T-helper 1 cell treated with Interleukin-12 subunit alpha and Interleukin-12 subunit beta and Interleukin-4 antibody, amounts not matched to agents 30 μg/mL and 1 μg/mL, for 36 hours (primary cell): ENCODE data around the gene MED26.
"Not testable (repeated sequence)": the region's sequence is repeated elsewhere in the genome, so short reads cannot be mapped to it uniquely, and the experiment has no call there.

Source experiments
- H3K27ac Mint-ChIP-seq: one replicate; pipeline ENCODE4 v1.8.0; 2021; ENCODE audit warnings: mild to moderate bottlenecking, mixed read lengths
- H3K27me3 Mint-ChIP-seq: one replicate; pipeline ENCODE4 v1.8.0; 2021; ENCODE audit warnings: low read depth, mixed read lengths
- H3K36me3 Mint-ChIP-seq: one replicate; pipeline ENCODE4 v1.8.0; 2021; ENCODE audit warnings: low read depth, mixed read lengths
- H3K4me1 Mint-ChIP-seq: one replicate; pipeline ENCODE4 v1.8.0; 2021; ENCODE audit warnings: low read depth, mixed read lengths
- H3K4me3 Mint-ChIP-seq: one replicate; pipeline ENCODE4 v1.8.0; 2021; ENCODE audit warnings: mild to moderate bottlenecking, moderate library complexity, mixed read lengths
- H3K9me3 Mint-ChIP-seq: one replicate; pipeline ENCODE4 v1.8.0; 2021; ENCODE audit warnings: mixed read lengths

MED26 gene

DNA sequence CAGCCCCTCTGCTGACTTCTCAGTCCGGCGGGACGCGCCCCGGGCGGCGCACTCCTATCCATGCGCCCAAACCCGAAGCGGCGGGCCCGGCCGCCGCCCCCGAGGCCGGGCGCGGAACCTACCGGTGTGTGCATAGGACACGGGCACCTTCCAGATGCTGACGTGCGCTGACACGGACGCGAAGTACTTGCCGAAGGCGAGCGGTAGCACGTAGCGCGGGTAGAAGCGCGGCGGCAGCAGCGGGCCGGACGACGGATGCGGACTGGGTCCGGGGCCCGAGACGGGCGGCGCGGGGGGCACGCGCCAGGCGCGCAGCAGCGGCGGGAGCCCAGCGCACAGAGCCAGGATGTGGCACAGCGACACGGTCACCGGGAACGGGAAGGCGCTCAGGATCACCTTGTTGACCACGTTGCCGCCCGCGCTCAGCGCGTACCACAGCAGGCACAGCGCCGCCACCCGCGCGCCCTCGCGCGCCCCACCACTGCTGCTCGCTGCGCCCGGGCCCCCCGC is 56.1 kb downstream of the MED26 start:
- peak overlapping the region; percentile 90 for H3K4me3 Mint-ChIP-seq
- peaks cover 53% of the 10 kb centered on the region for H3K4me1 Mint-ChIP-seq
- H3K27ac Mint-ChIP-seq = peak overlapping the region; percentile 83
- H3K9me3 Mint-ChIP-seq = no peaks in the 10 kb centered on the region
- peaks cover 42% of the 10 kb centered on the region for H3K36me3 Mint-ChIP-seq
- no peaks in the 10 kb centered on the region for H3K27me3 Mint-ChIP-seq

DNA sequence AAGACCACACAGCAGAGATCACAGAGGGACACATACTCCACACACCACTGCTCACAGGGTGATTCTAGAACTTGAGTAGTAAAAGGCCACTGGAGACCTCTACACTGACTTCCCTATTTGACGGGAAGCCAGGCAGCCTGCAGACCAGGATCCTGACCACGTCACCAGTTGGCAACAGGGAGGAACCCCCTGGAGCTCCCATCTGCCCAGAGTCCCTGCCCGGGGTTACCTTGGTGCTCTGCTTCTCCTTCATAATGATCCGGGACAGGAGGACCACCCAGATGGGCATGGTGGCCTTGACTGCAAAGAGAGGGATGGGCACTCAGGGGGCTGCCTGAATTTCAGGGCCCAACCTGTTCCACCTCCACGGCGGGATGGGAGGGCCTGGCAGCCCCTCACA is 56.7 kb downstream of the MED26 start:
- peak overlapping the region; percentile 90 for H3K4me3 Mint-ChIP-seq
- peak overlapping the region; percentile 83 for H3K27ac Mint-ChIP-seq
- H3K4me1 Mint-ChIP-seq = peaks cover 57% of the 10 kb centered on the region
- H3K9me3 Mint-ChIP-seq = peaks cover 2% of the 10 kb centered on the region
- H3K27me3 Mint-ChIP-seq = no peaks in the 10 kb centered on the region
- H3K36me3 Mint-ChIP-seq = peaks cover 48% of the 10 kb centered on the region

DNA sequence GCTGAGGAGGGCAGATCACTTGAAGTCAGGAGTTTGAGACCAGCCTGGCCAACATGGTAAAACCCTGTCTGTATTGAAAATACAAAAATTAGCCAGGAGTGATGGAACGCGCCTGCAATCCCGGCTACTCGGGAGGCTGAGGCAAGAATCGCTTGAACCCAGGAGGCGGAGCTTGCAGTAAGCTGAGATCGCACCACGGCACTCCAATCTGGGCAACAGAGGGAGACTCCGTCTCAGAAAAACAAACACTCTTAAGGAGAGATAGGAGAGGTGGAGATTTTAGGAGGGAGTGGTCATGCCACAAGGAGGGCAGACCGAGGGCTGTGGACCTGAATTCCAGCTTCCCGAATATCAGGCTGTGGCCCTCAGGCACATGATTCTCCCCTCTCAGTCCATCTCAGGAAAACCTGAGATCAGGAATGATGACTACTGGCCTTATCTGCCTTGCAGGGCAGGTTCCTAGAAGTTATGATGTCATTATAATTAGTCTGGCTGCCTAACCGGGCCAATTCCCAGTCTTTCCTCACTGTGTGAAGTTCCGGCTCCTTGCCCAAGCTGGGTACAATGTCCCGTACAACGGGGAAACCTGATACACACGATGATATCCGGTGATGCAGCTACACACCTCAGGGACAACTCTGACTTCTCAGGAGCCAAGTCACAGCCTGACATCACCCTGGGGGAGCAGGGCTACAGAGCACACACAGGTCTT is 58.2 kb downstream of the MED26 start:
- H3K27me3 Mint-ChIP-seq = no peaks in the 10 kb centered on the region
- H3K36me3 Mint-ChIP-seq = peaks cover 48% of the 10 kb centered on the region
- H3K4me3 Mint-ChIP-seq = no peak overlapping the region
- H3K4me1 Mint-ChIP-seq = peaks cover 57% of the 10 kb centered on the region
- H3K9me3 Mint-ChIP-seq = peaks cover 3% of the 10 kb centered on the region
- peak overlapping the region; percentile 63 for H3K27ac Mint-ChIP-seq

DNA sequence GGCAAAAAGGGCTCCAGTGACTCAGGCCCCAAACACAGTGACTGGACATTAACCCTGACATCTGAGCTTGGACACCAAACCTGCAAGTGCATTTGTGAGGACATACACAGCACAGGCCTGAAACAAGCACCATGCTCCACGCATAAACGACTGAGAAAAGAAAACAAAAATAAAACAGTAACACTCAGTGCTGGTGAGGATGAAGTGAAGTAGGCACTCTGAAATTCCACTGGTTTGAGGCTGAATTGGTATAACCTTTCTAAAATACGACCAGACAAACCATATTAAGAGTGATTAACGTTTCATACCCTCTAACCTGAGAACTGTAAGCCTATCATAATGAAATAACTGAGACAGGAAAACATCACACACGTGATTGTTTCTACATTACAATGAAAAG is 61.3 kb downstream of the MED26 start:
- Mint-ChIP-seq H3K27ac (peak overlapping the region; percentile 99), H3K4me3 (no peak overlapping the region), H3K4me1 (peaks cover 50% of the 10 kb centered on the region), H3K27me3 (no peaks in the 10 kb centered on the region), H3K9me3 (peaks cover 3% of the 10 kb centered on the region), H3K36me3 (peaks cover 53% of the 10 kb centered on the region)

DNA sequence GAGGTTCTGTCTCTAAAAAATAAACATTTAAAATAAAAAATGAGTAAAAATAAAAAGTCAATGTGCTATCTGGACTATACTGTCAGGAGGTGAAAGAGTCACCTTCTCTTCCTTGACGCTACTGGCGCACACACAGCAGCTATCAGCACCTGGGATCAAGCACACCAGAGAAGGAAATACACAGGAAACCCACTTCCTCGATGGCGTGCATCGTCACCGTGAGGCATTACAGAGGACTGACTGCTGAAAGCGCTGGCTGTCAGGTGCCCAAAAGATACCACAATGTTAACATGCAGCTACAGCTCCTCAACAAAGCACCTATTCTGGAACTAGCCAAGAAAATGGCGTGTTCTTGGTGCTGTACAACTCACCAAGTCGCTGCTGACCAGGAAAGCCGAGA is 61.8 kb downstream of the MED26 start:
- peaks cover 3% of the 10 kb centered on the region for H3K9me3 Mint-ChIP-seq
- H3K36me3 Mint-ChIP-seq = peaks cover 57% of the 10 kb centered on the region
- H3K4me1 Mint-ChIP-seq = peaks cover 49% of the 10 kb centered on the region
- peak overlapping the region; percentile 99 for H3K27ac Mint-ChIP-seq
- no peaks in the 10 kb centered on the region for H3K27me3 Mint-ChIP-seq
- H3K4me3 Mint-ChIP-seq = peak overlapping the region; percentile 83

DNA sequence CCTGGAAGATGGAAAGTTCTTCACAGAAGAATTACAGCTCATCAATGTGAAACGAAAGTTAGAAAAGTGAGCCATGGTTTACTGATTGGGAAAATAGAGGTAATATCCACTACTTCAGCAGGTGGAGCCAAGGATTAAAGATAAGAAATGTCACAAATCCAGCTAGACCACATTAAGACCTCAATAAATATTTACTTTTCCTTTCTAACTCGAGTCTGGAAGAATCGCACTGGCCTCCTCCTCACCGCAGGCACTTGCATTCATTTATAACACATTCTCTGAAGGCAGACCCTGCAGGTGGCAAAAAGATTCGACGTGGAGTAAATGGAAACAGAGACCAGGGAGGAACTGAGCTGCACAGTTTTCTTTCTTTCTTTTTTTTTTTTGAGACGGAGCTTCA is 63.2 kb downstream of the MED26 start:
- no peak overlapping the region for H3K4me3 Mint-ChIP-seq
- peaks cover 42% of the 10 kb centered on the region for H3K4me1 Mint-ChIP-seq
- H3K36me3 Mint-ChIP-seq = peaks cover 59% of the 10 kb centered on the region
- H3K9me3 Mint-ChIP-seq = peaks cover 3% of the 10 kb centered on the region
- H3K27me3 Mint-ChIP-seq = no peaks in the 10 kb centered on the region
- peak overlapping the region; percentile 46 for H3K27ac Mint-ChIP-seq

DNA sequence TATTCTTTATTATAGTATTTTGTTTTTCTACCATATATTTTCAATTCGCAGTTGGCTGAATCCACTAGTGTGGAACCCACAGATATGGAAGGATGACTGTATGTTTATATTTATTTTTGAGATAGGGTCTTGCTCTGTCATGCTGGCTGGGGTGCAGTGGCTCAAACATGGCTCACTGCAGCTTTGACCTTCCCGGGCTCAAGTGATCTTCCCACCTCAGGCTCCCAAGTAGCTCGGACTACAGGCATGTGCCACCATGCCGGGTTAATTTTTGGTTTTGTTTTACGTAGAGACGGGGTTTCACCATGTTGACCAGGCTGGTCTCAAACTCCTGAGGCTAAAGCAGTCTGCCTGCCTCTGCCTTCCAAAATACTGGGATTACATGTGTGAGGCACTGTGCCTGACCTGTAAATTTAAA is 65.4 kb downstream of the MED26 start:
- Mint-ChIP-seq H3K27me3 (no peaks in the 10 kb centered on the region), H3K4me3 (no peak overlapping the region), H3K9me3 (peaks cover 3% of the 10 kb centered on the region), H3K27ac (no peak overlapping the region), H3K4me1 (peaks cover 33% of the 10 kb centered on the region), H3K36me3 (peaks cover 50% of the 10 kb centered on the region)

DNA sequence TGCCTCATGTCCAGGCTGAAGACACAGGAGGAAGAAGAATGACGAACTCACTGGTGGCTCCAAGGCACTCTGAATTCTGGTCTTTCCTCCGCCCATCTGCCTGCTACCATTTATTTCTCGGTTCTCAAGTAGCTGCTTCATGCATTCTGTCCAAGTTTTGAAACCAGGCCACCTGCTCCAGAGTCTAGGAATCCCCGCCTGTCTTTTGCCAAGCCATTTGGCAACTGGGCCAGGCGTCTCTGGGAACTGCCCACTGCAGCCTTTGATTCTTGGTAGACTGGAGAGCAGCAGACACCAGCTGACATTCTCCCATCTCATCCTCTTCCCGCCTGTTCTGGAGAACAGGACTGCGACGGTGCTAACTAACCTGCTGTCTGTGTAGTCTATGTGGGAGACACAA is 66.6 kb downstream of the MED26 start:
- Mint-ChIP-seq H3K36me3 (peaks cover 49% of the 10 kb centered on the region), H3K27ac (peak overlapping the region; percentile 36), H3K27me3 (no peaks in the 10 kb centered on the region), H3K9me3 (peaks cover 2% of the 10 kb centered on the region), H3K4me3 (no peak overlapping the region), H3K4me1 (peaks cover 27% of the 10 kb centered on the region)

DNA sequence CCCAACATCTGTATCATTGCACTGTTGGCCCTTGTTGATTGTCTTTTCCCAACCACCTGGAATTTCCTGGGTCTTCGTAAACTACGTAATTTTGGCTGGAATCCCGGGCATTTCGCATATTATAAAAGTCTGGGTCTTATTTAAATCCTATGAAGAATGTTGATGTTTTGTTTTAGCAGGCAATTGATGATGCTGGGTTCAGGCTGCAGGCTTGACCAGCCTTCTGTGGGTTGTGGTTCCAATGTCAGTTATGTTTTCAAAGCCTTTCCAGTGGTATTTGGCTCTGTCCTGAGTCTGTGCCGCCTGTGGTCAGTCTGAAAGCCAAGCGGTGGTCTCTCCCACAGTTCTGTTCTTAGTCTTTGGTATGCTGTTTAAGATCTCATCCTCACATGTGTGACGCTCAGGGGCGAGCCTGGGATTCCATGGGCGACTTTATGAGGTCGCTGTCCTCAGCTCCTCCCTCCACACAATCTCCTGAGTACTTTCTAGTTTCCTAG is 68.2 kb downstream of the MED26 start:
- peaks cover 20% of the 10 kb centered on the region for H3K4me1 Mint-ChIP-seq
- no peak overlapping the region for H3K4me3 Mint-ChIP-seq
- no peaks in the 10 kb centered on the region for H3K9me3 Mint-ChIP-seq
- peak overlapping the region; percentile 45 for H3K27ac Mint-ChIP-seq
- peaks cover 46% of the 10 kb centered on the region for H3K36me3 Mint-ChIP-seq
- H3K27me3 Mint-ChIP-seq = no peaks in the 10 kb centered on the region

DNA sequence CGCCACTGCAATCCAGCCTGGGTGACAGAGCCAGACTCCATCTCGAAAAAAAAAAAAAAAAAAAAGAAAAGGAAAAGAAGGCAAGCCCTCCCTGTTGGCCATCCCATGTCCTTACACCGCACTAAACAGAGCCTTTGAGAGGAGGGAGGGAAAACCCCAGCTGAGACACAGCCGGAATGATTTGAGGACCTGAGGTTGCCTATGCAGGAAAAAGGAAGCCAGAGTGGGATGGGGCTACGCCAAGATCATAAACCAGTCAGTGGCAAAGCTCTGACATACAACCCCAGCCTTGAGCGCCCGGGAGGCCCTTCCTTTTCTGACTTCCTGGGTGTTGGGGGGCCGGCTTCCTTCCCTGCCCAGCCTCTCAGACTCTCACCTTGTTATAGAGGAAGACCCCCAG is 73.2 kb downstream of the MED26 start:
- H3K27ac Mint-ChIP-seq = no peak overlapping the region
- no peak overlapping the region for H3K4me3 Mint-ChIP-seq
- H3K4me1 Mint-ChIP-seq = peaks cover 4% of the 10 kb centered on the region
- H3K36me3 Mint-ChIP-seq = peaks cover 33% of the 10 kb centered on the region
- no peaks in the 10 kb centered on the region for H3K27me3 Mint-ChIP-seq
- no peaks in the 10 kb centered on the region for H3K9me3 Mint-ChIP-seq

DNA sequence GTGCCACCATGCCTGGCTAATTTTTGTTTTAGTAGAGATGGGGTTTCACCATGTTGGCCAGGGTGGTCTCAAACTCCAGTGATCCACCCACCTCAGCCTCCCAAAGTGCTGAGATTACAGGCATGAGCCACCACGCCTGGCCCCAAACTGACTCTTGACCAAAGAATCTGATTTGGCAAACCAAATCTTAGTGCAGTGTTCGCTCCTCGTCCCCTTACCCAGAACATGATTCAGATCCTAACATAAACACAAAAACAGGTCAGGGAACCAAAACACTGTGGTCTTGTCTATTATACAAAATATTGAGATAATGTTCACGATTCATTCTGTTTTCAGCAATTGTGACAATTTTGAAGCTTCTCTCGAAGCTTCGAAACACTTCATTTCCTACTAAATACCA is 76.1 kb downstream of the MED26 start:
- H3K27ac Mint-ChIP-seq, H3K9me3 Mint-ChIP-seq, H3K4me1 Mint-ChIP-seq, H3K27me3 Mint-ChIP-seq, H3K4me3 Mint-ChIP-seq: not testable (repeated sequence)
- H3K36me3 Mint-ChIP-seq = peaks cover 27% of the 10 kb centered on the region

DNA sequence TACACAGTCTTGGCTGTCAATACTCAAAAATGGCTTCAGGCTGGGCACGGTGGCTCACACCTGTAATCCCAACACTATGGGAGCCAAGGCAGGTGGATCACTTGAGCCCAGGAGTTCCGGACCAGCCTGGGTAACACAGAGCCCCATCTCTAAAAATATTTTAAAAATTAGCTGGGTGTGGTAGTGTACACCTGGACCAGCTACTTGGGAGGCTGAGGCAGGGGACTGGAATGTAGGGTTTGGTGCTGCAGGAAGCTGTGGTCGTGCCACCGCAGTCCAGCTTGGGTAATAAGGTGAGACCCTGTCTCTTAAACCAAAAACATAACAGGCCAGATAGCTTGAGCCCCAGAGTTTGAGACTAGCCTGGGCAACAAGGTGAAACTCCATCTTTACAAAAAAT is 79.0 kb downstream of the MED26 start:
- no peak overlapping the region for H3K27ac Mint-ChIP-seq
- H3K4me1 Mint-ChIP-seq = peaks cover 9% of the 10 kb centered on the region
- H3K27me3 Mint-ChIP-seq = no peaks in the 10 kb centered on the region
- no peaks in the 10 kb centered on the region for H3K9me3 Mint-ChIP-seq
- H3K36me3 Mint-ChIP-seq = peaks cover 14% of the 10 kb centered on the region
- no peak overlapping the region for H3K4me3 Mint-ChIP-seq

DNA sequence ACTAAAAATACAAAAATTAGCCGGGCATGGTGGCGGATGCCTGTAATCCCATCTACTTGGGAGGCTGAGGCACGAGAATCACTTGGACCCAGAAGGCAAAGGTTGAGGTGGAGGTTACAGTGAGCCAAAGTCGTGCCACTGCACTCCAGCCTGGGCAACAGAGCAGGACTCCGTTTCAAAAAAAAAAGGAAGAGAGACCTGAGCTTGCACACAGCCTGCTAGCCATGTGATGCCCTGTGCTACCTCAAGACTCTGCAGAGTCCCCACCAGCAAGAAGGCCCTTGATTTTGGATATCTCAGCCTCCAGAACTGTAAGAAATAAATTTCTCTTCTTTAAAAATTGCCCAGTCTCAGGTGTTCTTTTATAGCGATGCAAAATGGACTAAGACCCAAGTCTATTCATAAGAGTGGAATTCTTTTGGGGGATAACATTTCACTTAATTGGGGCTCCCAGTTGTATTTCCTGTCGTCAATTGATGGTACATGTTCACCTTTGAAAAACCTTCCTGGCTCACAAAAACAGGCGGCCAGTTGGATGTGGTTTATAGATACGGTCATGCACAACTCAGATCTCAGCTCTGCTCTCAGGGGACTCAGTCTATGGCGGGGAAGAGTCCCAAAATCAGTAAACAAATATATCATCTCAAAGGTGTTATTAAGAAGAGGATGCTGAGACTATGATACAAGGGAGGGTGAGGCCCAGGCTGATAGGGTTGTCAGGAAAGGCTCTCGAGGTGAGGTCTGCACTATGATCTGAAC is 83.4 kb downstream of the MED26 start:
- H3K4me1 Mint-ChIP-seq = peaks cover 24% of the 10 kb centered on the region
- peak overlapping the region; percentile 3 for H3K27ac Mint-ChIP-seq
- peaks cover 10% of the 10 kb centered on the region for H3K36me3 Mint-ChIP-seq
- no peak overlapping the region for H3K4me3 Mint-ChIP-seq
- H3K27me3 Mint-ChIP-seq = no peaks in the 10 kb centered on the region
- no peaks in the 10 kb centered on the region for H3K9me3 Mint-ChIP-seq

DNA sequence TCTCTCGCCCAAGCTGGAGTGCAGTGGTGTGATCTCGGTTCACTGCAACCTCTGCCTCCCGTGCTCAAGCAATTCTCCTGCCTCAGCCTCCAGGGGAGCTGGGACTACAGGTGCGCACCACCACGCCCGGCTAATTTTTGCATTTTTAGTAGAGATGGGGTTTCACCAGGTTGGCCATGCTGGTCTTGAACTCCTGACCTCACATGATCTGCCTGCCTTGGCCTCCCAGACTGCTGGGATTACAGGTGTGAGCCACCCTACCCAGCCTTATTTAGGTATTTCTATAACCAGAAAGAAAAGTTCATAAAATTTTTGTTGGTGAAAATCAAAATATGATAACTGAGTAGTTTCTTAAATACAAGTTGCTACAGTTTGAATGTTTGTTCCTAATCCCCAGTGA is 84.3 kb downstream of the MED26 start:
- H3K27me3 Mint-ChIP-seq = not testable (repeated sequence)
- H3K4me1 Mint-ChIP-seq = peaks cover 26% of the 10 kb centered on the region
- H3K36me3 Mint-ChIP-seq = peaks cover 15% of the 10 kb centered on the region

DNA sequence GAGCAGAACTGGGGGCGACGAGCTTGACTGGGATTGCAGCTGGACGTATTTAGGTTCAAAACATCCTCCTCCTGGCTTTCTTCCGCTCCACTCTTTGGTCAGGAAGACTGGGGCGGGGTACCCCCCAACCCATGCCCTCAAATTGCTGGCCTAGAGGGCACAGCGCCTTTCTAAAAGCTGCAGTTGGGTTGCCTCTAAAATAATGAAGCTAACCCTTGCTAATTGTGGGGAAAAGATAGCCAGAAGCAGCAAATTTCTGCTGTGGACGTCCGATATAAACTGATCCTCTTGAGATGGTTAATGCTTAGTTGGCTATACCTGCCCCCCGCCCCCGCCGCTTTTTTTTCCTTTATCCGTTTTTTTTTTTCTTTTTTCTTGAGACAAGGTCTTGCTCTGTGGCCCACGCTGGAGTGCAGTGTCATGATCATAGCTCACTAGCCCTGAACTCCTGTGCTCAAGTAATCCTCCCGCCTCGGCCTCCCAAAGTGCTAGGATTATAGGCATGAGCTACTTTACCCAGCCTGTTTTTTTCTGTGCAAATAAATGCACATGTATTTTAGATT is 85.0 kb downstream of the MED26 start:
- Mint-ChIP-seq H3K4me3 (peak overlapping the region; percentile 94), H3K4me1 (peaks cover 28% of the 10 kb centered on the region), H3K36me3 (peaks cover 20% of the 10 kb centered on the region), H3K27ac (peak overlapping the region; percentile 89), H3K9me3 (no peaks in the 10 kb centered on the region), H3K27me3 (no peaks in the 10 kb centered on the region)

More for the DNA sequence above, 84.3 kb downstream of the MED26 start:
- not testable (repeated sequence) for H3K27ac Mint-ChIP-seq, H3K9me3 Mint-ChIP-seq
- peak overlapping the region; percentile 94 for H3K4me3 Mint-ChIP-seq
